ENCODE measurements around the gene VANGL1.

VANGL1 gene

GRCh38 chr1:115713906-115714305 lies 72.1 kb downstream of the VANGL1 start:
- no peak overlapping the region for H3K23ac ChIP-seq (ENCODE audit: low read length in 2 of 2)
- no peak overlapping the region for H2AK5ac ChIP-seq (ENCODE audit: low read length, severe bottlenecking)
- H3K9ac ChIP-seq (ENCODE audit: low read length): no peak overlapping the region
- H3K4me2 ChIP-seq (ENCODE audit: low read length, poor library complexity, severe bottlenecking): no peak overlapping the region
- H3K9me3 ChIP-seq (ENCODE audit: control insufficient read depth, low read length): no peaks in the 10 kb centered on the region
- H2BK5ac ChIP-seq (ENCODE audit: low read depth, low read length, poor library complexity, severe bottlenecking): no peak overlapping the region
- H4K91ac ChIP-seq (ENCODE audit: low read length): no peak overlapping the region
- WGBS: 100% methylated on average over 3 of the region's 5 CpGs
- no peak overlapping the region for H3K18ac ChIP-seq (ENCODE audit: low read depth in 1 of 2, low read length in 2 of 2)
- H3K79me1 ChIP-seq (replicated peaks; ENCODE audit: low read length, poor library complexity, severe bottlenecking): no peaks in the 10 kb centered on the region
- no peak overlapping the region for H2BK15ac ChIP-seq (ENCODE audit: low read depth, poor library complexity, severe bottlenecking)
- no peak overlapping the region for H3K4me3 ChIP-seq (ENCODE audit: insufficient read depth in 1 of 2, low read depth in 1 of 2, low read length in 2 of 2)
- no peak for DNase-seq
- H2BK12ac ChIP-seq (ENCODE audit: low read length in 2 of 2): no peak overlapping the region
- H2AFZ ChIP-seq (ENCODE audit: low read depth, low read length): no peak overlapping the region
- H3K27me3 ChIP-seq (ENCODE audit: control insufficient read depth in 1 of 2, insufficient read depth in 1 of 2, low read length in 2 of 2): peaks cover 14 to 53% of the 10 kb centered on the region in 2 experiments
- H3K36me3 ChIP-seq (ENCODE audit: control insufficient read depth in 1 of 2, insufficient read depth in 2 of 2, low read depth in 1 of 2, low read length in 2 of 2): no peaks in the 10 kb centered on the region
- H3K27ac ChIP-seq (ENCODE audit: low read length, poor library complexity, severe bottlenecking): no peak overlapping the region
- no peak overlapping the region for H3K14ac ChIP-seq (ENCODE audit: low read length in 2 of 2)
- peaks cover 6% of the 10 kb centered on the region for H3K4me1 ChIP-seq (ENCODE audit: control insufficient read depth, insufficient read depth, low read depth, low read length)
- no peak overlapping the region for H3K4ac ChIP-seq (ENCODE audit: low read depth in 1 of 2, low read length in 2 of 2)
- H2BK120ac ChIP-seq (ENCODE audit: low read depth, low read length): no peak overlapping the region
- no peak overlapping the region for H4K8ac ChIP-seq (ENCODE audit: low read length)

DNA sequence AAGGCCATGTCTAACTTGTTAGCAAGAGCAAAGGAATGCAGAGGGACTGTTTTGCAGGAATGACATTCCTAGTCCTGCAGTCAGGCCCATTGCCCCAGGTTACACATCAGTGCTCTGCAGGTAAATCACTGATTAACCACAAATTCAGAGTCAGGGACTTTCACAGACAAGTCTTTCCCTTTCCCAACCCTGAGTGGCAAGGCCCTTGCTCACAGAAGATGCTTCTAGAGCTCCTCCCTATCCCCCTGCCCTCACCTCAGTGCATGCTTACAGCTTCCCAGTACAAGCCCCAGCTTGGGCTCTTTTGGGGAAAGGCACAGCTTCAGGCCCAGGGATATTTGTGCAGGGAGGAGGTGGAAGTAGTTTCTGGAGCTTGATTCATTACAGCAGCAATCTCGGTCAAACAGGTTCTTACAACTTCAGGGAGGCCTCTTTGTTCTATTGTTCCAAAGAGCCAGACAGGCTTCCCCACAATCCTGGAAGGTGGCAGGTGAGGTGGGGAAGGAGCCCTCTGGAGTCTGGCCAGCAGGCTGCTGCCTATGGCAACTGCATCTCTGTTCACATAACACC lies 72.9 kb downstream of the VANGL1 start:
- H3K4ac ChIP-seq (ENCODE audit: low read depth in 1 of 2, low read length in 2 of 2): no peak overlapping the region
- no peak overlapping the region for H3K4me3 ChIP-seq (ENCODE audit: insufficient read depth in 1 of 2, low read depth in 1 of 2, low read length in 2 of 2)
- no peak overlapping the region for H3K9ac ChIP-seq (ENCODE audit: low read length)

GRCh38 chr1:115717541-115717940 lies 75.8 kb downstream of the VANGL1 start:
- H3K18ac ChIP-seq (ENCODE audit: low read depth in 1 of 2, low read length in 2 of 2): no peak overlapping the region
- WGBS: 43% methylated on average over 5 of the region's 5 CpGs
- peak; percentile 51 for DNase-seq
- H2AFZ ChIP-seq (ENCODE audit: low read depth, low read length): no peak overlapping the region
- no peak overlapping the region for H2BK5ac ChIP-seq (ENCODE audit: low read depth, low read length, poor library complexity, severe bottlenecking)
- no peak overlapping the region for H2BK12ac ChIP-seq (ENCODE audit: low read length in 2 of 2)
- no peak overlapping the region for H2AK5ac ChIP-seq (ENCODE audit: low read length, severe bottlenecking)
- no peak overlapping the region for H3K4me2 ChIP-seq (ENCODE audit: low read length, poor library complexity, severe bottlenecking)
- no peak overlapping the region for H3K4ac ChIP-seq (ENCODE audit: low read depth in 1 of 2, low read length in 2 of 2)
- H2BK15ac ChIP-seq (ENCODE audit: low read depth, poor library complexity, severe bottlenecking): no peak overlapping the region
- no peak overlapping the region for H3K27ac ChIP-seq (ENCODE audit: low read length, poor library complexity, severe bottlenecking)
- H3K9me3 ChIP-seq (ENCODE audit: control insufficient read depth, low read length): no peaks in the 10 kb centered on the region
- no peak overlapping the region for H3K9ac ChIP-seq (ENCODE audit: low read length)
- no peak overlapping the region for H2BK120ac ChIP-seq (ENCODE audit: low read depth, low read length)
- H4K8ac ChIP-seq (ENCODE audit: low read length): no peak overlapping the region
- H3K23ac ChIP-seq (ENCODE audit: low read length in 2 of 2): no peak overlapping the region
- H3K14ac ChIP-seq (ENCODE audit: low read length in 2 of 2): no peak overlapping the region
- no peaks in the 10 kb centered on the region for H3K36me3 ChIP-seq (ENCODE audit: control insufficient read depth in 1 of 2, insufficient read depth in 2 of 2, low read depth in 1 of 2, low read length in 2 of 2)
- H3K27me3 ChIP-seq (ENCODE audit: control insufficient read depth in 1 of 2, insufficient read depth in 1 of 2, low read length in 2 of 2): peaks cover 0 to 24% of the 10 kb centered on the region in 2 experiments
- H4K91ac ChIP-seq (ENCODE audit: low read length): no peak overlapping the region
- H3K79me1 ChIP-seq (replicated peaks; ENCODE audit: low read length, poor library complexity, severe bottlenecking): no peaks in the 10 kb centered on the region
- H3K4me1 ChIP-seq (ENCODE audit: control insufficient read depth, insufficient read depth, low read depth, low read length): peaks cover 6% of the 10 kb centered on the region
- H3K4me3 ChIP-seq (ENCODE audit: insufficient read depth in 1 of 2, low read depth in 1 of 2, low read length in 2 of 2): no peak overlapping the region

More for the DNA sequence above, 72.9 kb downstream of the VANGL1 start:
- H3K14ac ChIP-seq (ENCODE audit: low read length in 2 of 2): no peak overlapping the region
- no peaks in the 10 kb centered on the region for H3K79me1 ChIP-seq (replicated peaks; ENCODE audit: low read length, poor library complexity, severe bottlenecking)
- H3K27ac ChIP-seq (ENCODE audit: low read length, poor library complexity, severe bottlenecking): no peak overlapping the region
- H3K9me3 ChIP-seq (ENCODE audit: control insufficient read depth, low read length): no peaks in the 10 kb centered on the region
- WGBS: 100% methylated on average over 1 of the region's 1 CpG
- H4K91ac ChIP-seq (ENCODE audit: low read length): no peak overlapping the region
- H2BK15ac ChIP-seq (ENCODE audit: low read depth, poor library complexity, severe bottlenecking): no peak overlapping the region
- H2BK120ac ChIP-seq (ENCODE audit: low read depth, low read length): no peak overlapping the region
- no peak overlapping the region for H2BK12ac ChIP-seq (ENCODE audit: low read length in 2 of 2)
- no peak overlapping the region for H2AK5ac ChIP-seq (ENCODE audit: low read length, severe bottlenecking)
- no peak overlapping the region for H4K8ac ChIP-seq (ENCODE audit: low read length)
- no peaks in the 10 kb centered on the region for H3K36me3 ChIP-seq (ENCODE audit: control insufficient read depth in 1 of 2, insufficient read depth in 2 of 2, low read depth in 1 of 2, low read length in 2 of 2)
- H3K18ac ChIP-seq (ENCODE audit: low read depth in 1 of 2, low read length in 2 of 2): no peak overlapping the region
- H2AFZ ChIP-seq (ENCODE audit: low read depth, low read length): no peak overlapping the region
- DNase-seq: no peak
- peaks cover 6% of the 10 kb centered on the region for H3K4me1 ChIP-seq (ENCODE audit: control insufficient read depth, insufficient read depth, low read depth, low read length)
- peaks cover 10 to 46% of the 10 kb centered on the region in 2 experiments for H3K27me3 ChIP-seq (ENCODE audit: control insufficient read depth in 1 of 2, insufficient read depth in 1 of 2, low read length in 2 of 2)
- H3K23ac ChIP-seq (ENCODE audit: low read length in 2 of 2): no peak overlapping the region
- H3K4me2 ChIP-seq (ENCODE audit: low read length, poor library complexity, severe bottlenecking): no peak overlapping the region
- no peak overlapping the region for H2BK5ac ChIP-seq (ENCODE audit: low read depth, low read length, poor library complexity, severe bottlenecking)

DNA sequence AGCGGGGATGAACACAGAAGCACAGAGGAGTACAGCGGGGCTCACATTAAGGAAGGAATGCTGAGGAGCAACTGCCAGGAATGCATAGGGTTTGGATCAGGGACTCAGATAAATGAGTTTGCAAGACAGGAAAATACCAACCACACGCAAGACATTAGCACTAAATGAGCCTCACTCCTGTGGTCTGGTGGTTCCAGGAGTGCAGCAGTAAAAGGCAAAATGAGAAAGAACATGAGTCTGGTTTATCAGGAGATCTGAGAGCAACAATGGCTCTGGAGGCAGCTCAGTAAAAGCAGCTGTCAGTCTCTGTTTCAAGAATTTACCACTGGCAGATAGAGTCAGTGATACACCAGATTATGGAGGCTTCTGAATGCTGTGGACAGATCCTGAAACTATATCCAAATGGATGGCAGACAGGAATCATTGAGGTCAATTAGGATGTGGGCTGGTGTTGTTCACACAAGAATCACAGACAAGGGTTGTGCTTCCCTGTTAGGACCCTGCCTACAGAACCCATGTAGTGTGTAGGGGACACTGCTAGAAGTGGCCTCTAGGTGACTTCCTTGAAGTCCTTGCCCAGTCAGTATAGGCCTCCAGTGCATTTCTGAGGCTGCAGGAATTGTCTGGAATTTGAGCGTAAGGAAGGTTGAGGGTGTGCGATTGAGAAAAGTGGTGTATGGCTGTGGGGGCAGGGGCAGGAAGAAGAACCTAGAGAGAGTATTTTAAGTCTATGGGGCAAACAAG lies 76.4 kb downstream of the VANGL1 start:
- Histone ChIP-seq H3K9me3 (ENCODE audit: control insufficient read depth, low read length) (no peaks in the 10 kb centered on the region), H3K4me3 (ENCODE audit: insufficient read depth in 1 of 2, low read depth in 1 of 2, low read length in 2 of 2) (no peak overlapping the region), H2BK120ac (ENCODE audit: low read depth, low read length) (no peak overlapping the region), H2AFZ (ENCODE audit: low read depth, low read length) (no peak overlapping the region), H3K36me3 (ENCODE audit: control insufficient read depth in 1 of 2, insufficient read depth in 2 of 2, low read depth in 1 of 2, low read length in 2 of 2) (no peaks in the 10 kb centered on the region), H3K27ac (ENCODE audit: low read length, poor library complexity, severe bottlenecking) (no peak overlapping the region), H3K9ac (ENCODE audit: low read length) (no peak overlapping the region), H3K4me1 (ENCODE audit: control insufficient read depth, insufficient read depth, low read depth, low read length) (peaks cover 6% of the 10 kb centered on the region), H3K18ac (ENCODE audit: low read depth in 1 of 2, low read length in 2 of 2) (no peak overlapping the region), H3K23ac (ENCODE audit: low read length in 2 of 2) (no peak overlapping the region), H4K8ac (ENCODE audit: low read length) (no peak overlapping the region), H3K79me1 (replicated peaks; ENCODE audit: low read length, poor library complexity, severe bottlenecking) (no peaks in the 10 kb centered on the region), H2BK15ac (ENCODE audit: low read depth, poor library complexity, severe bottlenecking) (no peak overlapping the region), H3K4me2 (ENCODE audit: low read length, poor library complexity, severe bottlenecking) (no peak overlapping the region), H4K91ac (ENCODE audit: low read length) (no peak overlapping the region), H2AK5ac (ENCODE audit: low read length, severe bottlenecking) (no peak overlapping the region), H3K14ac (ENCODE audit: low read length in 2 of 2) (no peak overlapping the region), H2BK5ac (ENCODE audit: low read depth, low read length, poor library complexity, severe bottlenecking) (no peak overlapping the region), H3K27me3 (ENCODE audit: control insufficient read depth in 1 of 2, insufficient read depth in 1 of 2, low read length in 2 of 2) (peaks cover 0 to 19% of the 10 kb centered on the region in 2 experiments), H3K4ac (ENCODE audit: low read depth in 1 of 2, low read length in 2 of 2) (no peak overlapping the region), H2BK12ac (ENCODE audit: low read length in 2 of 2) (no peak overlapping the region)
- DNase-seq: no peak
- WGBS: 75% methylated on average over 5 of the region's 5 CpGs

Data from mesenchymal stem cell (in vitro differentiated cells and primary cell).